Endodermal cell (in vitro differentiated cells): ENCODE data around the gene GTPBP8. TPM values are rescaled to one million over a fixed set of nuclear protein-coding genes. Genes with fewer than 3 reads are reported as not detected.

Experiments
- DNase-seq: peaks from one replicate; pipeline ENCODE4 v3.0.0-alpha.2; 2017
- H3K27ac ChIP-seq: 2 replicates; pipeline ENCODE4 v1.5.1; 2013; ENCODE audit warnings: mild to moderate bottlenecking, low read depth, low read length, moderate library complexity
- H3K27me3 ChIP-seq: 2 replicates; pipeline ENCODE4 v1.6.1; 2013; ENCODE audit warnings: mild to moderate bottlenecking, low read length, moderate library complexity; ENCODE audit not compliant: insufficient read depth, control insufficient read depth, poor library complexity, severe bottlenecking
- H3K36me3 ChIP-seq: 2 replicates; pipeline ENCODE4 v1.7.0; 2013; ENCODE audit warnings: mild to moderate bottlenecking, low read length, moderate library complexity; ENCODE audit not compliant: control insufficient read depth, insufficient read depth
- H3K4me1 ChIP-seq: one replicate; pipeline ENCODE4 v1.7.0; 2013; ENCODE audit warnings: low read length; ENCODE audit not compliant: control insufficient read depth, insufficient read depth
- H3K4me3 ChIP-seq: 2 replicates; pipeline ENCODE4 v1.5.1; 2013; ENCODE audit warnings: mild to moderate bottlenecking, low read length, moderate library complexity
- H3K9ac ChIP-seq: 2 replicates; pipeline ENCODE4 v1.6.1; 2013; ENCODE audit warnings: mild to moderate bottlenecking, low read length, moderate library complexity; ENCODE audit not compliant: poor library complexity, severe bottlenecking; ENCODE audit errors: extremely low read depth
- H3K9me3 ChIP-seq: 2 replicates; pipeline ENCODE4 v1.6.1; 2013; ENCODE audit warnings: mild to moderate bottlenecking, low read length, moderate library complexity; ENCODE audit not compliant: control insufficient read depth
- H3K27ac Mint-ChIP-seq: 2 replicates; pipeline ENCODE4 v1.8.0; 2020; ENCODE audit warnings: mixed read lengths
- H3K27me3 Mint-ChIP-seq: 2 replicates; pipeline ENCODE4 v1.8.0; 2021; ENCODE audit warnings: mild to moderate bottlenecking, mixed read lengths; ENCODE audit not compliant: insufficient read depth
- H3K36me3 Mint-ChIP-seq: 2 replicates; pipeline ENCODE4 v1.8.0; 2020; ENCODE audit warnings: low read depth, mixed read lengths
- H3K4me1 Mint-ChIP-seq: 2 replicates; pipeline ENCODE4 v1.8.0; 2020; ENCODE audit warnings: mixed read lengths
- H3K4me3 Mint-ChIP-seq: 2 replicates; pipeline ENCODE4 v1.8.0; 2020; ENCODE audit warnings: mild to moderate bottlenecking, moderate library complexity, mixed read lengths
- H3K9me3 Mint-ChIP-seq: 2 replicates; pipeline ENCODE4 v1.8.0; 2020; ENCODE audit warnings: mild to moderate bottlenecking, mixed read lengths
- CTCF ChIP-seq: fragments of 200-600 bp; sonication (generic); conservative IDR thresholded peaks from 2 replicates; pipeline ENCODE4 v1.5.0; 2021; ENCODE audit warnings: antibody characterized with exemption, mild to moderate bottlenecking
- WGBS, 2 experiments: methylation state at CpG; one replicate each; pipeline versions ENCODE4 v1.1.5 to v1.1.7; 2013; ENCODE audit warnings: missing lambda C conversion rate in 2 of 2, mixed read lengths in 1 of 2; ENCODE audit not compliant: insufficient coverage in 1 of 2, insufficient read length in 1 of 2; 5-methylcytosine and 5-hydroxymethylcytosine counted together
- total RNA-seq, 2 donors: library from RNA; stranded (reverse); fragmentation: NEBNext Ultra II Directional in 1 of 2; extraction: Animal tissue kit (Norgen Biotek cat#: 25700) in 1 of 2; gene quantifications; 2 replicates in 1 of 2; 3 replicates in 1 of 2; pipeline ENCODE4 v1.2.1, GENCODE V29; 2021

The GTPBP8 gene
- total RNA-seq, 2 donors from 2014 or later = 23.9 to 35.5 TPM

- Histone ChIP-seq H3K27me3 (no peaks in the 10 kb centered on the region), H3K36me3 (no peaks in the 10 kb centered on the region), H3K9ac (no peak within 1 kb of the TSS), H3K4me3 (no peak within 1 kb of the TSS), H3K27ac (no peak within 1 kb of the TSS), H3K9me3 (no peaks in the 10 kb centered on the region), H3K4me1 (no peaks in the 10 kb centered on the region)
- WGBS, 2 experiments = 87 to 93% methylated on average over 5 of the region's 5 CpGs
- H3K4me3 Mint-ChIP-seq = no peak within 1 kb of the TSS
- no peaks in the 10 kb centered on the region for H3K36me3 Mint-ChIP-seq
- TF ChIP-seq CTCF = no peak
- H3K9me3 Mint-ChIP-seq = no peaks in the 10 kb centered on the region
- H3K27ac Mint-ChIP-seq = no peak within 1 kb of the TSS
- no peak for DNase-seq
- peaks cover 2% of the 10 kb centered on the region for H3K27me3 Mint-ChIP-seq
- H3K4me1 Mint-ChIP-seq = no peaks in the 10 kb centered on the region
Observed at GRCh38 chr3:112974894-112975293, 15.9 kb upstream of the GTPBP8 start, which contains the start of gene CD200R1. CD200R1 (minus strand) TSS chr3:112975103; CDS start chr3:112974857, 246 bp downstream.

GRCh38 chr3:112976001-112976400, 14.8 kb upstream of the GTPBP8 start:
- H3K4me3 ChIP-seq = no peak overlapping the region
- no peak for TF ChIP-seq CTCF
- no peaks in the 10 kb centered on the region for H3K27me3 ChIP-seq
- Mint-ChIP-seq H3K9me3 (no peaks in the 10 kb centered on the region), H3K36me3 (no peaks in the 10 kb centered on the region), H3K4me1 (no peaks in the 10 kb centered on the region), H3K27ac (no peak overlapping the region), H3K27me3 (peaks cover 2% of the 10 kb centered on the region), H3K4me3 (no peak overlapping the region)
- no peaks in the 10 kb centered on the region for H3K9me3 ChIP-seq
- no peak overlapping the region for H3K27ac ChIP-seq
- no peak overlapping the region for H3K9ac ChIP-seq
- H3K36me3 ChIP-seq = no peaks in the 10 kb centered on the region
- DNase-seq = no peak
- no peaks in the 10 kb centered on the region for H3K4me1 ChIP-seq

DNA sequence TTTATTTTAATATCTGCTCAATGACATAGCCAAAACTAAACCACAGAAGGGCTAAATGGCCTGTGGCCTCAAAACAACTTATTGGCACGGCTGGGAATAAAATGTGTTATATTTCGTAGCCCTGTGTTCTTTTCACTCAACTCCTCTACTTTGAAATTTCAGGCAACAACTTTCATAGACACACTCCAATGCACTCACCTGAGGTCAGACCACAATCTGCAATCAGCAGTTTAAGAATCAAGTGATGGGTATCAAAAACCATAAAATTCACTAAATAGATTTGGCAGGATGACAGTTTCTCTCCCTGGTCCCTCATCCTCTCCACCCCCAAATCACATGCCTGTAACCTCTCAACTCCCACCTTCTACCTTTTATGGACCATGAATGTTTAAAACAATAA, 13.8 kb upstream of the GTPBP8 start:
- Mint-ChIP-seq H3K4me1 (no peaks in the 10 kb centered on the region), H3K27ac (no peak overlapping the region), H3K36me3 (no peaks in the 10 kb centered on the region), H3K9me3 (no peaks in the 10 kb centered on the region), H3K4me3 (no peak overlapping the region), H3K27me3 (peaks cover 4% of the 10 kb centered on the region)
- Histone ChIP-seq H3K27me3 (no peaks in the 10 kb centered on the region), H3K4me3 (no peak overlapping the region), H3K9ac (no peak overlapping the region), H3K36me3 (no peaks in the 10 kb centered on the region), H3K9me3 (no peaks in the 10 kb centered on the region), H3K4me1 (no peaks in the 10 kb centered on the region), H3K27ac (no peak overlapping the region)
- 87% methylated on average over 2 of the region's 2 CpGs; no CpG with 5 or more reads in 1 of the 2 experiments for WGBS, 2 experiments
- no peak for DNase-seq
- no peak for TF ChIP-seq CTCF
